ENCODE data around the gene CBLC. TPM values are rescaled to one million over a fixed set of nuclear protein-coding genes. Genes with fewer than 3 reads are reported as not detected.

Gene CBLC
- total and polyA plus RNA-seq, 2 of the 4 experiments (the other 2 are of a cell fraction) = not detected

GRCh38 chr19:44822177-44822576 lies 44.5 kb downstream of the CBLC start (continued):
- no peak for TF ChIP-seq CTCF (conservative IDR thresholded peaks at IDR 0.05; ENCODE audit: low read depth, low read length)
- no peak for TF ChIP-seq NFE2L2 (IDR thresholded peaks at IDR 0.05; ENCODE audit: low read depth, low read length)
- TF ChIP-seq RCOR1 (IDR thresholded peaks at IDR 0.05; ENCODE audit: insufficient replicate concordance, low read length) = no peak
- TF ChIP-seq MAFK (IDR thresholded peaks at IDR 0.05; ENCODE audit: low read depth, low read length) = no peak

All from IMR-90 (cell line).